Stimulated activated naive CD8-positive, alpha-beta T cell treated with anti-CD3 and anti-CD28 coated beads, Interleukin-15, Interleukin-2, amounts not matched to agents 100 U/mL and 50 U/mL, for 24 hours (primary cell): ENCODE measurements around the gene AP1S1.
"Not testable (repeated sequence)": the region's sequence is repeated elsewhere in the genome, so short reads cannot be mapped to it uniquely, and the experiment has no call there.

Experiments used
- ATAC-seq: fragments of 150-1000 bp; cut with Tn5 transposase; one replicate; pipeline ENCODE4 v1.10.0; 2021
- DNase-seq: peaks from one replicate; pipeline ENCODE4 v3.0.0; 2021

AP1S1 gene

DNA sequence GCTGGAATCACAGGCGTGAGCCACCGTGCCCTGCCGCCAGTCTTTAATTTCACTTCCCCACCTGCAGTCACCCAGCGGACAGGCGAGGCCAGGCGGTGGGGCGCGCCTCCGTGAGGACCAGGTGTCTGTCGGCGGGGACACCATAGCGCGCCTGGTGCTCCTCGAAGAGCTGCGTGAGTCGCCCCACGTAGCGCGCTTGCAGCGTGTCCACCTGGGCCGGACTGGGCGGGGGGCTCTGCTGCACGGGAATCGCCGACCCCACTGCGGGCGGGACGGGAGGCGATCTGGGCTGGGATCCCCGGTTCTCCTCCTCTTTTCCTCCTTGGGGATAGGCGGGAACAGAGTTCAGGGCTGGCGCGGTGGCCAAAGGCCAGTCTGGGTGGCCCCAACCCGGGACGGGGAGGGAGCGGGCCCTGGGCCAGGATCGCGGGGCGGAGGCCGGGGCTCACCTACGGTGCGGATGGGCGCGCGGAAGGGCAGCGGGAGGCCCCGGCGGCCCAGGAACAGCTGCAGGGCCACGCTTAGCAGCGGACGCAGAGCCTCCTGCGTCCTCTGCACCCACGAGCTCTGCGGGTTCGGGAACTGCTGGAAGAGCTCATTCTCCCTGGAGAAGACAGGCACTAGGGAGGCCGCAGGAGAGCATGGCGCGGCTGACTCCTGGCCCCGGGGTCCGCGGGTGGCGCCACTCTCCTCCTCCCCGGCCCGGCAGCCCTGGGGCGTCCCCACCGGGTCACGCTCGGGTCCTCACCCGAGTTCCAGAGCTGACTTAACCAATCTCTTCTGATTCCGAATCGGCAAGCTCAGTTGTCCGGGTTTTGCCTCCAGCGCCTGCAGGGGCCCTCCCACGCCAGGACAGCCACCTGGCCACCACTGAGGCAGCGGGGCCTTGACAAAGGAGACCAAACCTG, 47.7 kb downstream of the AP1S1 start:
- ATAC-seq (no peak), DNase-seq (no peak)

- DNase-seq: no peak
- no peak for ATAC-seq
Measured at GRCh38 chr7:101202603-101202918, 48.3 kb downstream of the AP1S1 start.

DNA sequence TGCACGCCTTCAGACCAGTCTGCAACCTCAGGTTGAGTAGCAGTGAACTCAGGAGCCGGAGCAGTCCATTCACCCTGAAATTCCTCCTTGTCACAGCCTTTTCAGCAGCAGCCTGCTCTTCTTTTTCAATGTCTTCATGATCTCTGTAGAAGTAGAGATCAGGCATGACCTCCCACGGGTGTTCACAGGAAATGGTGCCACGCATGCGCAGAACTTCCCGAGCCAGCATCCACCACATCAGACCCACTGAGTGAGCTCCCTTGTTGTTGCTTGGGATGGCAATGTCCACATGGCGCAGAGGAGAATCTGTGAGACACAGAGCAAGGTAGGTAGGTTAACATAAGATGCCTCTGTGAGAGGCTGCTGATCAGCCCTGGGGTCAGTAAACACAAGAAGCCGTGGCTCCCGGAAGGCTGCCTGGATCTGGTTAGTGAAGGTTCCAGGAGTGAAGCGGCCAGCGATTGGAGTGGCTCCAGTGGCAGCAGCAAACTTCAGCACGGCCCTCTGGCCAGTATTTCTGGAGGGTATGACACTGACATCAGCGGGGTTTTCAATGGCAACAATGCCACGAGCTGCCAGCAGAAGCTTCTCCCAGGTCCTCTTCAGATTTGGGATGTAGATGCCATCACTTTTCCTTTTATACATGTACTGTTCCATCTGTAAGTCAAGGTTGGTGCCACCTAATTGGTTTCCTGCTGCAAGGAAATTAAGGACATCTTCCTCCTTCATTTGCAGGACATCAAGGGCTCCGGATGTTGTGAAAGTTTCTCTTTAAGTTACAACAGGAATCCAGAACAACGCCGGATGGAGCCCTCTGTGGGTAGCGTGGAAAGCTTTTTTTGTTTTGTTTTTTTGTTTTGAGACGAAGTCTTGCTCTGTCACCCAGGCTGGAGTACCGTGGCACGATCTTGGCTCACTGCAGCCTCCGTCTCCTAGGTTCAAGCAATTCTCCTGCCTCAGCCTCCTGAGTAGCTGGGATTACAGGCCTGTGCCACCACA, 49.8 kb downstream of the AP1S1 start:
- not testable (repeated sequence) for DNase-seq, ATAC-seq

- DNase-seq (no peak), ATAC-seq (no peak)
Measured at GRCh38 chr7:101205901-101206664, 51.8 kb downstream of the AP1S1 start.

DNA sequence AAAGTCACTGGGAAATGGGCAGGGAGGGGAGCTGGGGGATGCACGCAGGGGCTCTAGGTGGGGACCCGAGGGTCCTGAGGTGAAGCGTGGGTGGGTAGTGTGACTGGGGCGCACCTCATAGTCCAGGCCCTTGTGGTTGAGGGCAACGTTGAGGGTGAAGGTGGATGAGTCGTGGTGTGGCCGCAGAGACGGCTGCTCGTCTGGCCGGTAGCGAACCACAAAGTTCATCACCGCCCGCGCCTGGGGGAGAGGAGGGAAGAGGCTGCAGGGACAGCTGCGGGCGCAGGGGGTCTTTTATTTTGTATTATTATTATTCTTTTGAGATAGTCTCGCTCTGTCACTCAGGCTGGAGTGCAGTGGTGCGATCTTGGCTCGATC, 52.4 kb downstream of the AP1S1 start:
- DNase-seq: no peak
- ATAC-seq: no peak

DNA sequence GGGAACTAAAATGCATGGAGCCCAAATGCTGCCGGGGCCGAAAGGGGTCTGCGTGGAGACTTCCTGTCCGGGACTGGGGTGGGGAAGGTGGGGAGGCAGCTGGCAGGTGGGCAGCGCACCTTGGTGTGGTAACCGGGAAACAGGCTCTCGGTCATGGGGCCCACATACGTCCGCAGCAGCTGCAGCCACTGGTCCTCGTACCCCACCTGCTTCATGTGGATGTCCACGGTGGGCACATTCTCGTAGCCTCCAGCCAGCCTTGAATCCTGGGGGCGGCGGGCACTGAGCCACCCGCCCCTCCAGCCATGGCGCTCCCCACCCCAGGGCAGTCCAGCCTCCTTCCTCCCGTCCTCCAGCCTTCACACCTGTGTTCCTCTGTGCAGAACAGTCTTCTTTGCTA, 53.2 kb downstream of the AP1S1 start:
- no peak for ATAC-seq

GRCh38 chr7:101208794-101209193, 54.5 kb downstream of the AP1S1 start:
- ATAC-seq: no peak
- no peak for DNase-seq

More for the DNA sequence above, 53.2 kb downstream of the AP1S1 start:
- no peak for DNase-seq

DNA sequence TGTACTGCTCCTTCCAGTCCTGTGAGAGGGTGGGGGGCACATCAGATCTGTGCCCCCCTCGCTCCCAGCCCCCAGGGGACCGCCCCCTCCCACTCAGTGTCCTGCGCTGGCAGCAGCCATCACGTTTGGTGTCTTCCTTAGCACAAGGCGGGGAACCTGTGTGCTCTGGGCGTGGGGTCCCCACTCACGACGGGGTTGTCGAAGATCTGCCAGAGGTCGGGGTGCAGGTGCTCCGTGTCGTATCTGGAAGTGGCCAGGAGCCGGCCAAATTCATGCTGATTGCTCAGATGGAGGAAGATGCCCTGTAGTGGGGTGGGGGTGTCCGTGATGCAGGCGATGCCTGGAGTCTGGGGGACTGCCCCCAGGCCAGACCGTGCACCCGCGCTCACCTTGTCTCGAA, 55.9 kb downstream of the AP1S1 start:
- ATAC-seq: no peak
- no peak for DNase-seq
